ENCODE measurements around the gene LAMA2. TPM values are rescaled to one million over a fixed set of nuclear protein-coding genes. Genes with fewer than 3 reads are reported as not detected.

LAMA2 gene
- total RNA-seq, 1 experiment from 2014 or later = 8.2 TPM

GRCh38 chr6:128925765-128926164, 42.8 kb downstream of the LAMA2 start:
- H2AFZ ChIP-seq (ENCODE audit: low read depth, low read length, poor library complexity, severe bottlenecking) = no peak overlapping the region
- ChIA-PET RAD21 (ENCODE audit: low non-redundant PET in 1 of 2, low total read pairs in 2 of 2, uncharacterized antibody in 2 of 2, unreplicated experiment in 2 of 2) (no interaction called here), CTCF (no interaction called here)

GRCh38 chr6:128929869-128930268, 46.9 kb downstream of the LAMA2 start:
- no peak overlapping the region for H3K4me3 ChIP-seq (replicated peaks in 1 of 2; ENCODE audit: low read depth in 1 of 2, low read length in 2 of 2)
- H3K4me1 ChIP-seq (ENCODE audit: control insufficient read depth in 1 of 2, insufficient read depth in 2 of 2, low read length in 2 of 2) = no peaks in the 10 kb centered on the region
- no peaks in the 10 kb centered on the region for H3K9me3 ChIP-seq (ENCODE audit: control insufficient read depth in 1 of 2, insufficient read depth in 1 of 2, low read depth in 1 of 2, low read length in 2 of 2)
- TF ChIP-seq ZBTB33 (IDR thresholded peaks at IDR 0.05; ENCODE audit: extremely low read depth, insufficient replicate concordance, low read length) (no peak), SIN3A (IDR thresholded peaks at IDR 0.05; ENCODE audit: low read depth) (no peak)
- ChIA-PET POLR2A (no interaction called here), CTCF (no interaction called here), RAD21 (ENCODE audit: low non-redundant PET in 1 of 2, low total read pairs in 2 of 2, uncharacterized antibody in 2 of 2, unreplicated experiment in 2 of 2) (no interaction called here)
- no TSS peak for BruUV-seq (replicated peaks)
- no peak for DNase-seq (ENCODE audit: low read depth, low spot score)
- no peaks in the 10 kb centered on the region for H3K79me2 ChIP-seq (ENCODE audit: insufficient read depth, low read length)
- intact Hi-C loops (cut with micrococcal nuclease) = no loop called here
- ATAC-seq = no peak
- H3K9ac ChIP-seq (ENCODE audit: low read length) = no peak overlapping the region
- H3K36me3 ChIP-seq (ENCODE audit: control insufficient read depth in 1 of 2, insufficient read depth in 2 of 2, low read length in 2 of 2) = no peaks in the 10 kb centered on the region
- no peak overlapping the region for H2AFZ ChIP-seq (ENCODE audit: low read depth, low read length, poor library complexity, severe bottlenecking)
- no peaks in the 10 kb centered on the region for H3K9me2 ChIP-seq (ENCODE audit: insufficient read depth)
- no peaks in the 10 kb centered on the region for H3K27me3 ChIP-seq (ENCODE audit: insufficient read depth, low read length)
- H3K27ac ChIP-seq (ENCODE audit: low read depth, low read length) = no peak overlapping the region
- no peaks in the 10 kb centered on the region for H4K20me1 ChIP-seq (ENCODE audit: insufficient read depth)
- no peak overlapping the region for H3K4me2 ChIP-seq (ENCODE audit: low read length)

More at GRCh38 chr6:128925765-128926164, 42.8 kb downstream of the LAMA2 start:
- H4K20me1 ChIP-seq (ENCODE audit: insufficient read depth) = no peaks in the 10 kb centered on the region
- no peak overlapping the region for H3K27ac ChIP-seq (ENCODE audit: low read depth, low read length)
- POLR2A ChIA-PET = no interaction called here
- DNase-seq (ENCODE audit: low read depth, low spot score) = no peak
- no peak overlapping the region for H3K4me2 ChIP-seq (ENCODE audit: low read length)
- H3K4me1 ChIP-seq (ENCODE audit: control insufficient read depth in 1 of 2, insufficient read depth in 2 of 2, low read length in 2 of 2) = no peaks in the 10 kb centered on the region
- no TSS peak for BruUV-seq (replicated peaks)
- H3K9me2 ChIP-seq (ENCODE audit: insufficient read depth) = no peaks in the 10 kb centered on the region
- H3K79me2 ChIP-seq (ENCODE audit: insufficient read depth, low read length) = no peaks in the 10 kb centered on the region
- no peaks in the 10 kb centered on the region for H3K9me3 ChIP-seq (ENCODE audit: control insufficient read depth in 1 of 2, insufficient read depth in 1 of 2, low read depth in 1 of 2, low read length in 2 of 2)
- H3K9ac ChIP-seq (ENCODE audit: low read length) = no peak overlapping the region
- intact Hi-C loops (cut with micrococcal nuclease) = no loop called here
- no peaks in the 10 kb centered on the region for H3K27me3 ChIP-seq (ENCODE audit: insufficient read depth, low read length)
- TF ChIP-seq SRF (IDR thresholded peaks at IDR 0.05; ENCODE audit: low read depth) (no peak), EZH2phosphoT487 (IDR thresholded peaks at IDR 0.05; ENCODE audit: borderline replicate concordance) (no peak), EZH2 (IDR thresholded peaks at IDR 0.05) (no peak), ZNF274 (IDR thresholded peaks at IDR 0.05; ENCODE audit: low read depth, low read length) (no peak)
- no peak for ATAC-seq
- H3K36me3 ChIP-seq (ENCODE audit: control insufficient read depth in 1 of 2, insufficient read depth in 2 of 2, low read length in 2 of 2) = no peaks in the 10 kb centered on the region
- H3K4me3 ChIP-seq (replicated peaks in 1 of 2; ENCODE audit: low read depth in 1 of 2, low read length in 2 of 2) = no peak overlapping the region
